CD14-positive monocyte (primary cell): ENCODE results near the gene DTD1. TPM values are rescaled to one million over a fixed set of nuclear protein-coding genes. Genes with fewer than 3 reads are reported as not detected.
A peak's percentile ranks its signal among the peaks of the same experiment; 100 is the strongest.

Experiments used
- DNase-seq, 3 donors: peaks; one replicate each; pipeline ENCODE4 v3.0.0-alpha.2; 2011 to 2022
- H2AFZ ChIP-seq: 2 replicates; pipeline ENCODE4 v1.6.0; 2012; ENCODE audit warnings: mild to moderate bottlenecking, low read depth, low read length, inconsistent platforms; ENCODE audit not compliant: insufficient read depth, poor library complexity, severe bottlenecking
- H3K27ac ChIP-seq, 2 donors: 1 replicate in 1 of 2; 2 replicates in 1 of 2; pipeline ENCODE4 v1.5.1; 2012 to 2013; ENCODE audit warnings: low read length in 2 of 2, control low read depth in 1 of 2, inconsistent platforms in 1 of 2, low read depth in 1 of 2, mild to moderate bottlenecking in 1 of 2
- H3K27me3 ChIP-seq, 2 donors: one replicate each; pipeline versions ENCODE4 v1.6.0 to v1.6.1; 2011 to 2013; ENCODE audit warnings: low read length in 2 of 2; ENCODE audit not compliant: control insufficient read depth in 2 of 2, insufficient read depth in 2 of 2
- H3K36me3 ChIP-seq, 2 donors: replicated peaks in 1 of 2; 1 replicate in 1 of 2; 2 replicates in 1 of 2; pipeline versions ENCODE4 v1.5.1 to v1.6.1; 2012 to 2013; ENCODE audit warnings: low read length in 2 of 2, control low read depth in 1 of 2, inconsistent platforms in 1 of 2, mild to moderate bottlenecking in 1 of 2; ENCODE audit not compliant: insufficient read depth in 2 of 2, control insufficient read depth in 1 of 2
- H3K4me1 ChIP-seq, 2 donors: 1 replicate in 1 of 2; 2 replicates in 1 of 2; pipeline versions ENCODE4 v1.5.1 to v1.6.1; 2012 to 2013; ENCODE audit warnings: low read length in 2 of 2, control low read depth in 1 of 2, inconsistent platforms in 1 of 2, mild to moderate bottlenecking in 1 of 2, moderate library complexity in 1 of 2; ENCODE audit not compliant: insufficient read depth in 2 of 2, control insufficient read depth in 1 of 2
- H3K4me2 ChIP-seq: replicated peaks from 2 replicates; pipeline ENCODE3; 2012; ENCODE audit warnings: low read length, moderate library complexity, mild to moderate bottlenecking; ENCODE audit not compliant: poor library complexity, severe bottlenecking; ENCODE audit errors: extremely low read depth
- H3K4me3 ChIP-seq, 3 experiments: fragments of 200-600 bp in 1 of 3; sonication (generic) in 1 of 3; replicated peaks in 1 of 3; 1 replicate in 2 of 3; 2 replicates in 1 of 3; pipeline ENCODE4 v1.5.1; 2011 to 2013; ENCODE audit warnings: low read length in 3 of 3, mild to moderate bottlenecking in 3 of 3, control low read depth in 2 of 3, low read depth in 2 of 3, inconsistent platforms in 1 of 3, moderate library complexity in 1 of 3
- H3K79me2 ChIP-seq: 2 replicates; pipeline ENCODE4 v1.6.0; 2012; ENCODE audit warnings: mild to moderate bottlenecking, control low read depth, inconsistent platforms, low read length, moderate library complexity; ENCODE audit not compliant: insufficient read depth
- H3K9ac ChIP-seq: 2 replicates; pipeline ENCODE4 v1.6.0; 2017; ENCODE audit warnings: low read length, mild to moderate bottlenecking; ENCODE audit not compliant: insufficient read depth, poor library complexity, severe bottlenecking
- H3K9me3 ChIP-seq, 2 donors: replicated peaks in 1 of 2; 1 replicate in 1 of 2; 2 replicates in 1 of 2; pipeline versions ENCODE4 v1.5.1 to v1.6.1; 2012 to 2013; ENCODE audit warnings: low read length in 2 of 2, control low read depth in 1 of 2; ENCODE audit not compliant: control insufficient read depth in 1 of 2, insufficient read depth in 1 of 2
- H4K20me1 ChIP-seq: 2 replicates; pipeline ENCODE4 v1.6.0; 2012; ENCODE audit warnings: mild to moderate bottlenecking, low read length, control low read depth, moderate library complexity; ENCODE audit not compliant: insufficient read depth
- H3K27ac Mint-ChIP-seq, 7 donors: one replicate each; pipeline ENCODE4 v1.8.0; 2020; ENCODE audit warnings: mild to moderate bottlenecking in 7 of 7, mixed read lengths in 7 of 7, moderate library complexity in 6 of 7, inconsistent platforms in 2 of 7
- H3K27me3 Mint-ChIP-seq, 3 donors: one replicate each; pipeline ENCODE4 v1.8.0; 2021 to 2022; ENCODE audit warnings: low read depth in 3 of 3, mild to moderate bottlenecking in 3 of 3, mixed read lengths in 3 of 3, moderate library complexity in 3 of 3, inconsistent platforms in 1 of 3
- H3K36me3 Mint-ChIP-seq, 2 donors: one replicate each; pipeline ENCODE4 v1.8.0; 2020; ENCODE audit warnings: mixed read lengths in 2 of 2, inconsistent platforms in 1 of 2, mild to moderate bottlenecking in 1 of 2
- H3K4me1 Mint-ChIP-seq: one replicate; pipeline ENCODE4 v1.8.0; 2020; ENCODE audit warnings: mild to moderate bottlenecking, mixed read lengths
- H3K4me3 Mint-ChIP-seq, 2 donors: one replicate each; pipeline ENCODE4 v1.8.0; 2020; ENCODE audit warnings: mild to moderate bottlenecking in 2 of 2, mixed read lengths in 2 of 2, moderate library complexity in 1 of 2
- H3K9me3 Mint-ChIP-seq, 7 donors: one replicate each; pipeline ENCODE4 v1.8.0; 2020 to 2022; ENCODE audit warnings: mixed read lengths in 7 of 7, mild to moderate bottlenecking in 6 of 7, moderate library complexity in 6 of 7, inconsistent platforms in 2 of 7
- WGBS: methylation state at CpG from one replicate; pipeline ENCODE4 v1.1.5; 2013; ENCODE audit warnings: missing lambda C conversion rate; ENCODE audit not compliant: insufficient coverage; 5-methylcytosine and 5-hydroxymethylcytosine counted together
- intact Hi-C, 2 donors: fragments of 100-400 bp; cut with micrococcal nuclease; formaldehyde crosslinking; loops; one replicate each; pipeline versions ENCODE4 v1.15.0 to v1.15.1; 2023
- polyA plus RNA-seq, 3 donors: library from polyadenylated mRNA; depleted of rRNA in 1 of 3; unstranded in 2 of 3; stranded (reverse) in 1 of 3; fragments of 300-500 nt in 2 of 3; fragments of >200 nt in 1 of 3; fragmentation: Illumina TruSeq in 2 of 3; gene quantifications; 1 replicate in 2 of 3; 2 replicates in 1 of 3; pipeline ENCODE4 v1.2.3, GENCODE V29; 2012 to 2021
- TF ChIP-seq, protein P1 (sequence below): fragments of 200-600 bp; IDR thresholded peaks from one replicate; pipeline ENCODE4 v1.8.0; 2022; ENCODE audit warnings: antibody characterized with exemption, mild to moderate bottlenecking

DTD1 gene
- polyA plus RNA-seq, 3 donors, result 18.8 to 33.6 (median 26.3) TPM

DNA sequence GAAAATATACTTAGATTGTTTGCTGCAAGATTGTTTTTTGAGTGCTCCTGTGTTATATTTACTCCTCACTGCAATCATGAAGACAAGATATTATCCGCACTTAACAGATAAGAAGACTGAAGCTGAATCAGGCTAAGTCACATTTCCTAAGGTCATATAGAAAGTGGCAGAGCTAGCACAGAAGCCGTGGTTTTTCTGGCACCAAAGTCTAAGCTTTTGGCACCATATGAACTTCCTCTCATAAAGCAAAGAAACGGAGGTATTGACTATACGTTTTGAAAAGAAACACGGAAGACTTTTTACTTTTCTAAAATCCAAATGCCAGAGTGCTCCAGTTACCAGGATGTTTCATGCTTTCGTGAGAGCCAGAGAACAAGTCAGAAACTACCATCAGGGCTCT is 9.3 kb upstream of the DTD1 start:
- Histone ChIP-seq H3K27ac (no peak overlapping the region), H3K4me3 (no peak overlapping the region), H4K20me1 (no peaks in the 10 kb centered on the region), H3K9ac (no peak overlapping the region), H2AFZ (peak overlapping the region; percentile 79), H3K4me2 (no peak overlapping the region), H3K27me3 (no peaks in the 10 kb centered on the region), H3K9me3 (no peaks in the 10 kb centered on the region), H3K36me3 (no peaks in the 10 kb centered on the region), H3K79me2 (no peaks in the 10 kb centered on the region), H3K4me1 (peaks cover 0 to 3% of the 10 kb centered on the region in 2 donors)
- peaks cover 5% of the 10 kb centered on the region for H3K4me1 Mint-ChIP-seq
- no peak for DNase-seq
- no peak overlapping the region for H3K27ac Mint-ChIP-seq
- H3K9me3 Mint-ChIP-seq, result no peaks in the 10 kb centered on the region
- TF ChIP-seq, protein P1, sequence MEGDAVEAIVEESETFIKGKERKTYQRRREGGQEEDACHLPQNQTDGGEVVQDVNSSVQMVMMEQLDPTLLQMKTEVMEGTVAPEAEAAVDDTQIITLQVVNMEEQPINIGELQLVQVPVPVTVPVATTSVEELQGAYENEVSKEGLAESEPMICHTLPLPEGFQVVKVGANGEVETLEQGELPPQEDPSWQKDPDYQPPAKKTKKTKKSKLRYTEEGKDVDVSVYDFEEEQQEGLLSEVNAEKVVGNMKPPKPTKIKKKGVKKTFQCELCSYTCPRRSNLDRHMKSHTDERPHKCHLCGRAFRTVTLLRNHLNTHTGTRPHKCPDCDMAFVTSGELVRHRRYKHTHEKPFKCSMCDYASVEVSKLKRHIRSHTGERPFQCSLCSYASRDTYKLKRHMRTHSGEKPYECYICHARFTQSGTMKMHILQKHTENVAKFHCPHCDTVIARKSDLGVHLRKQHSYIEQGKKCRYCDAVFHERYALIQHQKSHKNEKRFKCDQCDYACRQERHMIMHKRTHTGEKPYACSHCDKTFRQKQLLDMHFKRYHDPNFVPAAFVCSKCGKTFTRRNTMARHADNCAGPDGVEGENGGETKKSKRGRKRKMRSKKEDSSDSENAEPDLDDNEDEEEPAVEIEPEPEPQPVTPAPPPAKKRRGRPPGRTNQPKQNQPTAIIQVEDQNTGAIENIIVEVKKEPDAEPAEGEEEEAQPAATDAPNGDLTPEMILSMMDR, result no peak
- peaks cover 0 to 3% (median 0%) of the 10 kb centered on the region in 3 donors for H3K27me3 Mint-ChIP-seq
- intact Hi-C loops, result no loop called here
- no peaks in the 10 kb centered on the region for H3K36me3 Mint-ChIP-seq
- H3K4me3 Mint-ChIP-seq, result no peak overlapping the region
- no CpG with 5 or more reads among the region's 6 CpGs for WGBS

DNA sequence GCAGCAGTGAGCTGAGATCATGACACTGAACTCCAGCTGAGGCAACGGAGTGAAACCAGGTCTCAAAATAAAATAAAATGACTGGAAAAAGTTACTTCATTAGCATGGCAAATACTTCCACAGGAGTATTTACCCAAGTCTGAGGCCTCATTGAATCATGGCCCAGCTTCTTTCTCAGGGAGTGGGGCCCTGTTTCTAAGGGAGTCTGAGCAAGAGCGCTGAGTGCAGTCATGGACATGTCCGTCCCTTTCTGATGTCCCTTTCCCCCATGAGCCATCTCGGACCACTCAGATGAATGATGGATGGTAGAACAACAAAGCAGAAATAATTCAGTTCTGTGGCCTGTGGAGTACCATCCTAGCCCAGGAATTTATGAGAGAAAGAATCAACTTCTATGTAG is 7.8 kb upstream of the DTD1 start:
- no peak overlapping the region for H2AFZ ChIP-seq
- H3K79me2 ChIP-seq, result no peaks in the 10 kb centered on the region
- no peaks in the 10 kb centered on the region for H3K9me3 ChIP-seq
- Mint-ChIP-seq H3K9me3 (no peaks in the 10 kb centered on the region), H3K36me3 (no peaks in the 10 kb centered on the region), H3K27me3 (peaks cover 0 to 4% (median 2%) of the 10 kb centered on the region in 3 donors), H3K4me1 (peaks cover 5% of the 10 kb centered on the region), H3K27ac (no peak overlapping the region), H3K4me3 (no peak overlapping the region)
- no peak for DNase-seq
- no peaks in the 10 kb centered on the region for H4K20me1 ChIP-seq
- H3K4me3 ChIP-seq, result no peak overlapping the region
- H3K36me3 ChIP-seq, result no peaks in the 10 kb centered on the region
- intact Hi-C loops, result loop anchor here (10.0 kb wide), 3 partner anchors 115 to 295 kb away; partner anchors contain the start of genes DZANK1 (in 2 of the 2), POLR3F (in 2 of the 2) and ZNF133 (in 1 of the 2)
- no peaks in the 10 kb centered on the region for H3K27me3 ChIP-seq
- 90% methylated on average over 3 of the region's 4 CpGs for WGBS
- no peak overlapping the region for H3K4me2 ChIP-seq
- peaks cover 0 to 3% of the 10 kb centered on the region in 2 donors for H3K4me1 ChIP-seq
- no peak overlapping the region for H3K27ac ChIP-seq
- no peak overlapping the region for H3K9ac ChIP-seq
- TF ChIP-seq, protein P1, result no peak
